CD4-positive, alpha-beta memory T cell (primary cell): ENCODE measurements around the gene TAS2R7. TPM values are rescaled to one million over a fixed set of nuclear protein-coding genes. Genes with fewer than 3 reads are reported as not detected.
"Not testable (repeated sequence)": the region's sequence is repeated elsewhere in the genome, so short reads cannot be mapped to it uniquely, and the experiment has no call there.

ENCODE experiments used
- CTCF ChIA-PET: fragments of 350-600 bp; sonication (Branson Sonifier 250); formaldehyde crosslinking; loops from one replicate; lab custom pipeline; 2021; ENCODE audit warnings: inconsistent platforms; ENCODE audit not compliant: partially characterized antibody; lab: Charles Lee
- POLR2A ChIA-PET: fragments of 350-600 bp; sonication (Branson Sonifier 250); formaldehyde crosslinking; loops from one replicate; lab custom pipeline; 2021; ENCODE audit not compliant: partially characterized antibody; lab: Charles Lee
- DNase-seq, 5 donors: peaks; one replicate each; pipeline versions ENCODE4 v3.0.0 to v3.0.0-alpha.2; 2020 to 2022; ENCODE audit warnings: mixed read lengths in 1 of 5
- H3K27ac ChIP-seq: one replicate; pipeline ENCODE4 v1.7.0; 2013; ENCODE audit warnings: low read depth, low read length
- H3K27me3 ChIP-seq: 2 replicates; pipeline ENCODE4 v1.7.0; 2013; ENCODE audit warnings: mild to moderate bottlenecking, low read length, moderate library complexity; ENCODE audit not compliant: insufficient read depth
- H3K36me3 ChIP-seq: 2 replicates; pipeline ENCODE4 v1.7.0; 2013; ENCODE audit warnings: mild to moderate bottlenecking, low read length, moderate library complexity; ENCODE audit not compliant: insufficient read depth
- H3K4me1 ChIP-seq: 2 replicates; pipeline ENCODE4 v1.7.0; 2013; ENCODE audit warnings: mild to moderate bottlenecking, low read length, moderate library complexity; ENCODE audit not compliant: insufficient read depth
- H3K4me3 ChIP-seq, 2 donors: one replicate each; pipeline ENCODE4 v1.7.0; 2013; ENCODE audit warnings: low read length in 2 of 2, mild to moderate bottlenecking in 1 of 2
- H3K9me3 ChIP-seq, 2 donors: one replicate each; pipeline ENCODE4 v1.7.0; 2013; ENCODE audit warnings: low read length in 2 of 2, control low read depth in 1 of 2; ENCODE audit not compliant: control insufficient read depth in 1 of 2
- H3K27ac Mint-ChIP-seq, 7 donors: one replicate each; pipeline ENCODE4 v1.8.0; 2020 to 2021; ENCODE audit warnings: mixed read lengths in 7 of 7, mild to moderate bottlenecking in 6 of 7, inconsistent platforms in 3 of 7, moderate library complexity in 3 of 7
- H3K27me3 Mint-ChIP-seq, 2 donors: one replicate each; pipeline ENCODE4 v1.8.0; 2020 to 2021; ENCODE audit warnings: mixed read lengths in 2 of 2
- H3K36me3 Mint-ChIP-seq, 2 donors: one replicate each; pipeline ENCODE4 v1.8.0; 2020 to 2021; ENCODE audit warnings: mixed read lengths in 2 of 2, inconsistent platforms in 1 of 2, mild to moderate bottlenecking in 1 of 2
- H3K4me1 Mint-ChIP-seq, 4 donors: one replicate each; pipeline ENCODE4 v1.8.0; 2020 to 2021; ENCODE audit warnings: mixed read lengths in 4 of 4, mild to moderate bottlenecking in 1 of 4
- H3K4me3 Mint-ChIP-seq, 8 donors: one replicate each; pipeline ENCODE4 v1.8.0; 2020 to 2021; ENCODE audit warnings: mixed read lengths in 8 of 8, mild to moderate bottlenecking in 7 of 8, moderate library complexity in 6 of 8, inconsistent platforms in 3 of 8
- H3K9me3 Mint-ChIP-seq, 8 donors: one replicate each; pipeline ENCODE4 v1.8.0; 2020 to 2021; ENCODE audit warnings: mixed read lengths in 8 of 8, mild to moderate bottlenecking in 5 of 8, inconsistent platforms in 3 of 8, moderate library complexity in 1 of 8
- intact Hi-C: fragments of 100-400 bp; cut with micrococcal nuclease; formaldehyde crosslinking; loops from one replicate; pipeline ENCODE4 v1.15.1; 2023
- polyA plus RNA-seq, 2 donors: library from polyadenylated mRNA; unstranded; fragments of 300-500 nt; fragmentation: Illumina TruSeq; gene quantifications; one replicate each; pipeline ENCODE4 v1.2.3, GENCODE V29; 2021
- total RNA-seq, 2 experiments: library from RNA; stranded (reverse); gene quantifications; one replicate each; pipeline ENCODE4 v1.2.3, GENCODE V29; 2021

The TAS2R7 gene
- total and polyA plus RNA-seq, 4 experiments from 2014 or later = not detected

GRCh38 chr12:10791769-10792168, 10.7 kb downstream of the TAS2R7 start:
- H3K9me3 ChIP-seq, H3K4me3 ChIP-seq, H3K27me3 Mint-ChIP-seq, H3K4me3 Mint-ChIP-seq, H3K27me3 ChIP-seq, H3K4me1 Mint-ChIP-seq, intact Hi-C loops, POLR2A ChIA-PET, DNase-seq, H3K4me1 ChIP-seq, H3K27ac Mint-ChIP-seq, CTCF ChIA-PET, H3K36me3 ChIP-seq, H3K36me3 Mint-ChIP-seq, H3K9me3 Mint-ChIP-seq, H3K27ac ChIP-seq: not testable (repeated sequence)

GRCh38 chr12:10783252-10783651, 19.2 kb downstream of the TAS2R7 start:
- POLR2A ChIA-PET = no interaction called here
- Histone ChIP-seq H3K4me3 (no peak overlapping the region), H3K27ac (no peak overlapping the region), H3K9me3 (no peaks in the 10 kb centered on the region), H3K27me3 (no peaks in the 10 kb centered on the region), H3K36me3 (no peaks in the 10 kb centered on the region), H3K4me1 (no peaks in the 10 kb centered on the region)
- peaks cover 5% of the 10 kb centered on the region in 2 donors for H3K27me3 Mint-ChIP-seq
- CTCF ChIA-PET = no interaction called here
- DNase-seq = no peak
- no peak overlapping the region for H3K4me3 Mint-ChIP-seq
- no peaks in the 10 kb centered on the region for H3K4me1 Mint-ChIP-seq
- no peaks in the 10 kb centered on the region for H3K36me3 Mint-ChIP-seq
- H3K9me3 Mint-ChIP-seq = no peaks in the 10 kb centered on the region
- intact Hi-C loops = no loop called here
- H3K27ac Mint-ChIP-seq = no peak overlapping the region

GRCh38 chr12:10779103-10779502, 23.3 kb downstream of the TAS2R7 start:
- H3K4me1 Mint-ChIP-seq = no peaks in the 10 kb centered on the region
- no peaks in the 10 kb centered on the region for H3K9me3 Mint-ChIP-seq
- Histone ChIP-seq H3K9me3 (no peaks in the 10 kb centered on the region), H3K4me3 (no peak overlapping the region), H3K36me3 (no peaks in the 10 kb centered on the region), H3K27me3 (no peaks in the 10 kb centered on the region), H3K4me1 (no peaks in the 10 kb centered on the region), H3K27ac (no peak overlapping the region)
- no peak overlapping the region for H3K27ac Mint-ChIP-seq
- intact Hi-C loops = no loop called here
- H3K4me3 Mint-ChIP-seq = no peak overlapping the region
- ChIA-PET POLR2A (no interaction called here), CTCF (interaction anchor here (0.6 to 2.4 kb wide), 2 partner anchors 8 to 704 kb away, joined by 4 to 9 read pairs; no protein-coding TSS in a partner anchor)
- no peaks in the 10 kb centered on the region for H3K36me3 Mint-ChIP-seq
- peaks cover 7 to 8% of the 10 kb centered on the region in 2 donors for H3K27me3 Mint-ChIP-seq
- DNase-seq = no peak

GRCh38 chr12:10771132-10771733, 31.2 kb downstream of the TAS2R7 start:
- H3K27ac Mint-ChIP-seq = no peak overlapping the region
- peak in 4 of 5 donors; percentile 45 to 57 (median 50) for DNase-seq
- H3K4me1 ChIP-seq = no peaks in the 10 kb centered on the region
- ChIA-PET POLR2A (no interaction called here), CTCF (interaction anchor here (1.0 to 9.0 kb wide), 9 partner anchors 9 to 1586 kb away, joined by 3 to 113 read pairs (median 9); partner anchors contain the start of genes BORCS5 and SMIM10L1)
- no peaks in the 10 kb centered on the region for H3K9me3 ChIP-seq
- no peaks in the 10 kb centered on the region for H3K4me1 Mint-ChIP-seq
- no peaks in the 10 kb centered on the region for H3K36me3 Mint-ChIP-seq
- H3K27me3 ChIP-seq = peaks cover 3% of the 10 kb centered on the region
- intact Hi-C loops = loop anchor here (5.0 kb wide), 1 partner anchor 1556 kb away; no protein-coding TSS in a partner anchor
- H3K9me3 Mint-ChIP-seq = no peaks in the 10 kb centered on the region
- no peak overlapping the region for H3K27ac ChIP-seq
- no peak overlapping the region for H3K4me3 ChIP-seq
- no peak overlapping the region for H3K4me3 Mint-ChIP-seq
- H3K36me3 ChIP-seq = no peaks in the 10 kb centered on the region
- H3K27me3 Mint-ChIP-seq = peaks cover 24 to 27% of the 10 kb centered on the region in 2 donors

GRCh38 chr12:10759657-10760056, 42.8 kb downstream of the TAS2R7 start:
- no peaks in the 10 kb centered on the region for H3K4me1 Mint-ChIP-seq
- DNase-seq = no peak
- POLR2A ChIA-PET = interaction anchor here (0.6 kb wide), 1 partner anchor 346 kb away, joined by 3 read pairs; no protein-coding TSS in a partner anchor
- intact Hi-C loops = no loop called here
- H3K9me3 ChIP-seq = peaks cover 0 to 8% of the 10 kb centered on the region in 2 donors
- H3K27ac Mint-ChIP-seq = no peak overlapping the region
- peaks cover 4% of the 10 kb centered on the region for H3K27me3 ChIP-seq
- H3K4me3 ChIP-seq = no peak overlapping the region
- H3K36me3 ChIP-seq = no peaks in the 10 kb centered on the region
- CTCF ChIA-PET = interaction anchor here (1.0 to 1.1 kb wide), 2 partner anchors 9 to 15 kb away, joined by 3 to 4 read pairs; no protein-coding TSS in a partner anchor
- H3K4me1 ChIP-seq = no peaks in the 10 kb centered on the region
- H3K27ac ChIP-seq = no peak overlapping the region
- peaks cover 0 to 22% (median 18%) of the 10 kb centered on the region in 8 donors for H3K9me3 Mint-ChIP-seq
- H3K4me3 Mint-ChIP-seq = no peak overlapping the region
- peaks cover 11 to 24% of the 10 kb centered on the region in 2 donors for H3K27me3 Mint-ChIP-seq
- H3K36me3 Mint-ChIP-seq = peaks cover 0 to 7% of the 10 kb centered on the region in 2 donors

- intact Hi-C loops = no loop called here
- Mint-ChIP-seq H3K27me3 (peaks cover 14 to 16% of the 10 kb centered on the region in 2 donors), H3K9me3 (peaks cover 0 to 26% (median 19%) of the 10 kb centered on the region in 8 donors), H3K4me1 (no peaks in the 10 kb centered on the region), H3K27ac (no peak overlapping the region), H3K36me3 (peaks cover 0 to 7% of the 10 kb centered on the region in 2 donors), H3K4me3 (peak overlapping the region in 1 of 8 donors; percentile 20)
- CTCF ChIA-PET = interaction anchor here (2.0 kb wide), 1 partner anchor 10 kb away, joined by 4 read pairs; no protein-coding TSS in a partner anchor
- Histone ChIP-seq H3K27ac (no peak overlapping the region), H3K4me1 (no peaks in the 10 kb centered on the region), H3K27me3 (peaks cover under 1% of the 10 kb centered on the region), H3K9me3 (peaks cover 0 to 8% of the 10 kb centered on the region in 2 donors), H3K4me3 (no peak overlapping the region), H3K36me3 (no peaks in the 10 kb centered on the region)
- DNase-seq = no peak
- POLR2A ChIA-PET = no interaction called here
Measured at GRCh38 chr12:10756194-10756593, 46.2 kb downstream of the TAS2R7 start.

- H3K27ac Mint-ChIP-seq = no peak overlapping the region
- H3K27me3 ChIP-seq = peaks cover 6% of the 10 kb centered on the region
- ChIA-PET CTCF (interaction anchor here (0.8 kb wide), 1 partner anchor 12 kb away, joined by 3 read pairs; no protein-coding TSS in a partner anchor), POLR2A (no interaction called here)
- H3K4me3 ChIP-seq = no peak overlapping the region
- H3K9me3 Mint-ChIP-seq = peaks cover 0 to 26% (median 19%) of the 10 kb centered on the region in 8 donors
- H3K9me3 ChIP-seq = peaks cover 0 to 8% of the 10 kb centered on the region in 2 donors
- no peak overlapping the region for H3K4me3 Mint-ChIP-seq
- intact Hi-C loops = no loop called here
- peaks cover 10% of the 10 kb centered on the region for H3K4me1 ChIP-seq
- DNase-seq = no peak
- peaks cover 0 to 7% of the 10 kb centered on the region in 2 donors for H3K36me3 Mint-ChIP-seq
- no peaks in the 10 kb centered on the region for H3K36me3 ChIP-seq
- H3K27me3 Mint-ChIP-seq = peaks cover 13 to 23% of the 10 kb centered on the region in 2 donors
- no peak overlapping the region for H3K27ac ChIP-seq
- peaks cover 5 to 8% (median 6%) of the 10 kb centered on the region in 4 donors for H3K4me1 Mint-ChIP-seq
Measured at GRCh38 chr12:10753059-10753458, 49.4 kb downstream of the TAS2R7 start.
